ENCODE measurements around the gene USP17L22.
"Not testable (repeated sequence)": the region's sequence is repeated elsewhere in the genome, so short reads cannot be mapped to it uniquely, and the experiment has no call there.

USP17L22 gene

GRCh38 chr4:9267319-9267718 lies at the start of gene USP17L22:
Gene USP17L22, plus strand, starts transcription at chr4:9267619. Its CDS starts 0 bp downstream, at chr4:9267619.
- not testable (repeated sequence) for DNase-seq (ENCODE audit: low spot score)

DNA sequence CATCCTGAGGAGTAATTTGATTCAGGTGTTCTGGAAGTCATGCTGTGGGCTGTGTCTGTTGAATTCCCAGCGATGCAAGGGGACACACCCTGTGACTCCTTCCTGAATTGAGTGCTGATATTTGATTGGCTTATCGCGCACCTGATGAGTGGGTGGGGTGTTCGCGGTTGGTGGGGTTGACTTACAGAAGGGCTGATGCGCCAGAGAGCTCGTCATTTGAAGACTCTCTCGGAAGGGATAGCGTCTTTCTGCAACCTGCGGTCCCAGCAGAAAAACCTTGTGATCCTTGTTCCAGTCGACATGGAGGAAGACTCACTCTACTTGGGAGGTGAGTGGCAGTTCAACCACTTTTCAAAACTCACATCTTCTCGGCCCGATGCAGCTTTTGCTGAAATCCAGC lies 47.6 kb upstream of the USP17L22 start, which contains the start of gene USP17L12:
Gene USP17L12 (plus strand): TSS at position 301 of the 400 bp plus-strand sequence. CDS start 0 bp downstream, at position 301.
- not testable (repeated sequence) for DNase-seq (ENCODE audit: low spot score)

DNA sequence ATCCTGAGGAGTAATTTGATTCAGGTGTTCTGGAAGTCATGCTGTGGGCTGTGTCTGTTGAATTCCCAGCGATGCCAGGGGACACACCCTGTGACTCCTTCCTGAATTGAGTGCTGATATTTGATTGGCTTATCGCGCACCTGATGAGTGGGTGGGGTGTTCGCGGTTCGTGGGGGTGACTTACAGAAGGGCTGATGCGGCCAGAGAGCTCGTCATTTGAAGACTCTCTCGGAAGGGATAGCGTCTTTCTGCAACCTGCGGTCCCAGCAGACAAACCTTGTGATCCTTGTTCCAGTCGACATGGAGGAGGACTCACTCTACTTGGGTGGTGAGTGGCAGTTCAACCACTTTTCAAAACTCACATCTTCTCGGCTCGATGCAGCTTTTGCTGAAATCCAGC lies 42.8 kb upstream of the USP17L22 start, which contains the start of gene USP17L13:
Gene USP17L13 (plus strand): TSS at position 301 of the 400 bp plus-strand sequence. CDS start 0 bp downstream, at position 301.
- not testable (repeated sequence) for DNase-seq (ENCODE audit: low spot score)

DNA sequence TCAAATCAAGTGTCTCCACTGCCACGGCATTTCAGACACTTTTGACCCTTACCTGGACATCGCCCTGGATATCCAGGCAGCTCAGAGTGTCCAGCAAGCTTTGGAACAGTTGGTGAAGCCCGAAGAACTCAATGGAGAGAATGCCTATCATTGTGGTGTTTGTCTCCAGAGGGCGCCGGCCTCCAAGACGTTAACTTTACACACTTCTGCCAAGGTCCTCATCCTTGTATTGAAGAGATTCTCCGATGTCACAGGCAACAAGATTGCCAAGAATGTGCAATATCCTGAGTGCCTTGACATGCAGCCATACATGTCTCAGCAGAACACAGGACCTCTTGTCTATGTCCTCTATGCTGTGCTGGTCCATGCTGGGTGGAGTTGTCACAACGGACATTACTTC lies 37.2 kb upstream of the USP17L22 start:
- not testable (repeated sequence) for DNase-seq (ENCODE audit: low spot score)

DNA sequence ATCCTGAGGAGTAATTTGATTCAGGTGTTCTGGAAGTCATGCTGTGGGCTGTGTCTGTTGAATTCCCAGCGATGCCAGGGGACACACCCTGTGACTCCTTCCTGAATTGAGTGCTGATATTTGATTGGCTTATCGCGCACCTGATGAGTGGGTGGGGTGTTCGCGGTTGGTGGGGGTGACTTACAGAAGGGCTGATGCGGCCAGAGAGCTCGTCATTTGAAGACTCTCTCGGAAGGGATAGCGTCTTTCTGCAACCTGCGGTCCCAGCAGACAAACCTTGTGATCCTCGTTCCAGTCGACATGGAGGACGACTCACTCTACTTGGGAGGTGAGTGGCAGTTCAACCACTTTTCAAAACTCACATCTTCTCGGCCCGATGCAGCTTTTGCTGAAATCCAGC lies 33.3 kb upstream of the USP17L22 start, which contains the start of gene USP17L15:
Gene USP17L15 (plus strand): TSS at position 301 of the 400 bp plus-strand sequence. CDS start 0 bp downstream, at position 301.
- DNase-seq (ENCODE audit: low spot score) = not testable (repeated sequence)

GRCh38 chr4:9238461-9238860 lies 29.0 kb upstream of the USP17L22 start:
- peak; percentile 6 for DNase-seq (ENCODE audit: low spot score)

- not testable (repeated sequence) for DNase-seq (ENCODE audit: low spot score)
These were observed 23.8 kb upstream of the USP17L22 start, which contains the start of gene USP17L17 for GRCh38 chr4:9243579-9243978. Gene USP17L17, plus strand, starts transcription at chr4:9243879. Its CDS starts 0 bp downstream, at chr4:9243879.

GRCh38 chr4:9247953-9248680 lies 19.3 kb upstream of the USP17L22 start, which contains the start of gene USP17L18:
Gene USP17L18, plus strand, starts transcription at chr4:9248630. Its CDS starts 0 bp downstream, at chr4:9248630.
- not testable (repeated sequence) for DNase-seq (ENCODE audit: low spot score)

DNA sequence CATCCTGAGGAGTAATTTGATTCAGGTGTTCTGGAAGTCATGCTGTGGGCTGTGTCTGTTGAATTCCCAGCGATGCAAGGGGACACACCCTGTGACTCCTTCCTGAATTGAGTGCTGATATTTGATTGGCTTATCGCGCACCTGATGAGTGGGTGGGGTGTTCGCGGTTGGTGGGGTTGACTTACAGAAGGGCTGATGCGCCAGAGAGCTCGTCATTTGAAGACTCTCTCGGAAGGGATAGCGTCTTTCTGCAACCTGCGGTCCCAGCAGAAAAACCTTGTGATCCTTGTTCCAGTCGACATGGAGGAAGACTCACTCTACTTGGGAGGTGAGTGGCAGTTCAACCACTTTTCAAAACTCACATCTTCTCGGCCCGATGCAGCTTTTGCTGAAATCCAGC lies 14.3 kb upstream of the USP17L22 start, which contains the start of gene USP17L19:
Gene USP17L19 (plus strand): TSS at position 301 of the 400 bp plus-strand sequence. CDS start 0 bp downstream, at position 301.
- not testable (repeated sequence) for DNase-seq (ENCODE audit: low spot score)

- not testable (repeated sequence) for DNase-seq (ENCODE audit: low spot score)
These were observed 9.6 kb upstream of the USP17L22 start, which contains the start of gene USP17L20 for GRCh38 chr4:9257824-9258223. Gene USP17L20, plus strand, starts transcription at chr4:9258124. Its CDS starts 0 bp downstream, at chr4:9258124.

DNA sequence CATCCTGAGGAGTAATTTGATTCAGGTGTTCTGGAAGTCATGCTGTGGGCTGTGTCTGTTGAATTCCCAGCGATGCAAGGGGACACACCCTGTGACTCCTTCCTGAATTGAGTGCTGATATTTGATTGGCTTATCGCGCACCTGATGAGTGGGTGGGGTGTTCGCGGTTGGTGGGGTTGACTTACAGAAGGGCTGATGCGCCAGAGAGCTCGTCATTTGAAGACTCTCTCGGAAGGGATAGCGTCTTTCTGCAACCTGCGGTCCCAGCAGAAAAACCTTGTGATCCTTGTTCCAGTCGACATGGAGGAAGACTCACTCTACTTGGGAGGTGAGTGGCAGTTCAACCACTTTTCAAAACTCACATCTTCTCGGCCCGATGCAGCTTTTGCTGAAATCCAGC lies 4.8 kb upstream of the USP17L22 start, which contains the start of gene USP17L21:
Gene USP17L21 (plus strand): TSS at position 301 of the 400 bp plus-strand sequence. CDS start 0 bp downstream, at position 301.
- not testable (repeated sequence) for DNase-seq (ENCODE audit: low spot score)

- DNase-seq (ENCODE audit: low spot score) = not testable (repeated sequence)
These were observed 4.3 kb downstream of the USP17L22 start for GRCh38 chr4:9271719-9272118.

Data from CD4-positive, alpha-beta T cell treated with Interleukin-15 for 4 hours (primary cell).